Esophagus muscularis mucosa (tissue), 4 donors: ENCODE results near the gene TAMALIN.

Experiments
- CTCF ChIP-seq, 3 experiments: fragments of 200-600 bp in 2 of 3; fragments of 450-650 bp in 1 of 3; sonication (generic) in 2 of 3; IDR thresholded peaks; one replicate each; pipeline ENCODE4 v1.5.1; 2017 to 2019; ENCODE audit warnings: antibody characterized with exemption in 3 of 3, mild to moderate bottlenecking in 2 of 3, moderate library complexity in 1 of 3
- EP300 ChIP-seq: sonication (generic); formaldehyde crosslinking; IDR thresholded peaks from one replicate; pipeline ENCODE4 v1.6.1; 2017; ENCODE audit warnings: antibody characterized with exemption
- POLR2A ChIP-seq: fragments of 450-650 bp; IDR thresholded peaks from one replicate; pipeline ENCODE4 v1.6.1; 2017; ENCODE audit warnings: antibody characterized with exemption, moderate library complexity, mild to moderate bottlenecking, low read depth

- TF ChIP-seq CTCF (IDR thresholded peaks at IDR 0.05) (no peak), POLR2A (no peak), EP300 (no peak)
Measured at GRCh38 chr12:51976376-51977160, 30.2 kb upstream of the TAMALIN start.
